Endometrium (tissue), 2 donors: Measurements from ENCODE around the gene GOLGA8N.

Experiments used
- FAIRE-seq: peaks from 2 replicates; lab custom pipeline; 2012; peaks lifted over from hg19 to GRCh38; lab: Jason Lieb, UNC
- donor health status: control.
- donor health status: control.

GOLGA8N gene

GRCh38 chr15:32651229-32651837 is 58.1 kb downstream of the GOLGA8N start:
- FAIRE-seq: no peak

GRCh38 chr15:32652178-32652577 is 58.9 kb downstream of the GOLGA8N start:
- no peak for FAIRE-seq

- no peak for FAIRE-seq
Measured at GRCh38 chr15:32656091-32656490, 62.8 kb downstream of the GOLGA8N start.

GRCh38 chr15:32656496-32656895 is 63.2 kb downstream of the GOLGA8N start:
- no peak for FAIRE-seq
